Lung (tissue), 12 donors: Measurements from ENCODE around the gene CEP170B. TPM values are rescaled to one million over a fixed set of nuclear protein-coding genes. Genes with fewer than 3 reads are reported as not detected.

Source experiments
- ATAC-seq: fragments of 200-7000 bp; cut with Tn5 transposase; one replicate; pipeline ENCODE4 v1.9.1; 2020; ENCODE audit warnings: moderate number of reproducible peaks; ENCODE audit not compliant: insufficient read depth, low FRiP score
- DNase-seq, 3 donors: peaks; one replicate each; pipeline ENCODE4 v3.0.0-alpha.2; 2013 to 2017
- H3K27ac ChIP-seq, 2 donors: one replicate each; pipeline ENCODE4 v1.5.1; 2013; ENCODE audit warnings: mild to moderate bottlenecking in 2 of 2, moderate library complexity in 2 of 2, control low read depth in 1 of 2, inconsistent platforms in 1 of 2, low read depth in 1 of 2, low read length in 1 of 2
- H3K27me3 ChIP-seq, 3 donors: one replicate each; pipeline ENCODE4 v1.5.1; 2013; ENCODE audit warnings: low read length in 2 of 3; ENCODE audit not compliant: control insufficient read depth in 3 of 3, insufficient read depth in 3 of 3
- H3K36me3 ChIP-seq, 4 donors: one replicate each; pipeline ENCODE4 v1.5.1; 2013; ENCODE audit warnings: low read length in 4 of 4, mild to moderate bottlenecking in 1 of 4, moderate library complexity in 1 of 4; ENCODE audit not compliant: control insufficient read depth in 4 of 4, insufficient read depth in 4 of 4
- H3K4me1 ChIP-seq, 5 donors: one replicate each; pipeline ENCODE4 v1.5.1; 2013; ENCODE audit warnings: low read length in 5 of 5, mild to moderate bottlenecking in 2 of 5, moderate library complexity in 1 of 5; ENCODE audit not compliant: control insufficient read depth in 5 of 5, insufficient read depth in 5 of 5
- H3K4me3 ChIP-seq: one replicate; pipeline ENCODE4 v1.5.1; 2013; ENCODE audit warnings: mild to moderate bottlenecking, control low read depth, moderate library complexity
- H3K9ac ChIP-seq, 2 donors: one replicate each; pipeline ENCODE4 v1.5.1; 2013; ENCODE audit warnings: low read length in 2 of 2, control low read depth in 1 of 2; ENCODE audit not compliant: insufficient read depth in 1 of 2
- H3K9me3 ChIP-seq, 4 donors: one replicate each; pipeline ENCODE4 v1.5.1; 2013; ENCODE audit warnings: low read length in 3 of 4, mild to moderate bottlenecking in 1 of 4, moderate library complexity in 1 of 4; ENCODE audit not compliant: control insufficient read depth in 4 of 4, insufficient read depth in 3 of 4
- WGBS, 2 donors: extraction: QIAGEN DNeasy Blood & Tissue Kit; methylation state at CpG; one replicate each; pipeline ENCODE4 v1.1.7; 2013; 5-methylcytosine and 5-hydroxymethylcytosine counted together
- polyA plus RNA-seq, 2 donors: library from polyadenylated mRNA; stranded (reverse); fragments of 200-250 nt; gene quantifications; one replicate each; pipeline ENCODE4 v1.2.1, GENCODE V29; 2013
- total RNA-seq, 2 donors: library from RNA; depleted of rRNA in 1 of 2; stranded (reverse); fragments of >200 nt in 1 of 2; gene quantifications; one replicate each; pipeline ENCODE4 v1.2.1, GENCODE V29; 2014 to 2021
- TF ChIP-seq, protein P1 (sequence below): IDR thresholded peaks from 2 replicates; pipeline ENCODE4 v1.5.1; 2012; ENCODE audit warnings: mild to moderate bottlenecking; ENCODE audit errors: control extremely low read depth, extremely low read depth
- donor health status: control.
- donor health status: control.
- donor health status: Bipolar disorder and iron deficiency.
- donor health status: healthy.
- donor health status: DM: yes; HTN: yes; CAD: no.

Gene CEP170B
- total and polyA plus RNA-seq, 4 donors: 12.1 to 50.3 (median 15.1) TPM

DNA sequence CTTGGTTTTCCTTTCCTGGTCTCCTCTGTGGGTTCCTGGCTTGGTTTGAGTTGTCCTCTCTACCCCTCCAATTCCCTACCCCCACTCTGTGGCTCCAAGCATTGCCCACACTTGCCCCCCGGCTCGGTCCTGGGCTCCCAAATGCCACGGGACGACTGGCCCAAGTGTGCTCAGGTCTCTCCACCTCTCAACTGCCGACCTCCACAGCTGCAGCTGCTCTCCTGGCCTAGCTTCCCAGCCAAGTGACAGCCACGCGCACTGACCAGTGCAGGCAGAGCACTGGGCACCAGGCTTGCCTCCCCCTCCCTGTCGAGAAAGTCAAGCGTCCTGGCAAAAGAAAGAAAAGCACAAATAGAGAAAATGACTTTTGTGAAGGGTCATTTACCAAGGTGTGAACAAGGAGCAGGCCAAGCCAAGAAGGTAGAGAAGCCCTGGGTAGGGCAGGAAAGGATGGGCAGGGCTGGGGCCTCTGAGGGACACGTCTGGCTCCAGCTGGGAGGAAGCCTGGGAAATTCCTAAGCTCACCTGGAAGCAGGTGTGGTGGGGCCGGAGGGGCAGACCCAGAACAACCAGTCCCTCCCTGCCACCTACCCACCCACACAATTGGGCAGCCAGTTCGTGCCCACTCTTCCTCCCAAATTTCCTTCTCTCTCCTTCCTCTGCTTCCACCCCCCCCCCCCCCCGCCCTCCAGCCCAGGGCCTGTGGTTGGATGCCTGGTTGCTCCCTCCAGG lies 1.8 kb upstream of the CEP170B start:
- no peak for DNase-seq
- ATAC-seq: no peak
- Histone ChIP-seq H3K9ac (no peak overlapping the region), H3K4me1 (peaks cover 0 to 16% (median 4%) of the 10 kb centered on the region in 5 donors), H3K9me3 (peaks cover 0 to 3% (median under 1%) of the 10 kb centered on the region in 4 donors), H3K27me3 (peaks cover 0 to 18% (median 5%) of the 10 kb centered on the region in 3 donors), H3K4me3 (no peak overlapping the region), H3K36me3 (no peaks in the 10 kb centered on the region), H3K27ac (no peak overlapping the region)
- WGBS, 2 donors: 65 to 74% methylated on average over 12 to 13 of the region's 13 CpGs
- TF ChIP-seq, protein P1, sequence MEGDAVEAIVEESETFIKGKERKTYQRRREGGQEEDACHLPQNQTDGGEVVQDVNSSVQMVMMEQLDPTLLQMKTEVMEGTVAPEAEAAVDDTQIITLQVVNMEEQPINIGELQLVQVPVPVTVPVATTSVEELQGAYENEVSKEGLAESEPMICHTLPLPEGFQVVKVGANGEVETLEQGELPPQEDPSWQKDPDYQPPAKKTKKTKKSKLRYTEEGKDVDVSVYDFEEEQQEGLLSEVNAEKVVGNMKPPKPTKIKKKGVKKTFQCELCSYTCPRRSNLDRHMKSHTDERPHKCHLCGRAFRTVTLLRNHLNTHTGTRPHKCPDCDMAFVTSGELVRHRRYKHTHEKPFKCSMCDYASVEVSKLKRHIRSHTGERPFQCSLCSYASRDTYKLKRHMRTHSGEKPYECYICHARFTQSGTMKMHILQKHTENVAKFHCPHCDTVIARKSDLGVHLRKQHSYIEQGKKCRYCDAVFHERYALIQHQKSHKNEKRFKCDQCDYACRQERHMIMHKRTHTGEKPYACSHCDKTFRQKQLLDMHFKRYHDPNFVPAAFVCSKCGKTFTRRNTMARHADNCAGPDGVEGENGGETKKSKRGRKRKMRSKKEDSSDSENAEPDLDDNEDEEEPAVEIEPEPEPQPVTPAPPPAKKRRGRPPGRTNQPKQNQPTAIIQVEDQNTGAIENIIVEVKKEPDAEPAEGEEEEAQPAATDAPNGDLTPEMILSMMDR: no peak

DNA sequence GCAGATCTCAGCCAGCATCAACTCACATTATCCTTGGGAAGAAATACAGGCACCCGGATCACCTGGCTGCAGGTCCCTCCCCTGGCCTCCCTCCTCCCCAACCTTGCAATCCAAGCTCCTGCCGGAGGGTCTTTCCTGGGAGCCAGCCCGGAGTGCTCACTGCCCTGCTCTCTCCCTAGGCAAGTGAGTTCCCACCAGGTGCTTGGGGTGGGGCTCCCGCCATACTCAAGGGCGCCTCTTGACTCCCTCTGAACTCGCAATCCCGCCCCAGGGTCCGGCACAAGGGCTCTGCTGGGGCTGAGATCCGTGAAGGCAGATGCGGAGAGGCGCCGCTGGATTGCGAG lies 1.2 kb upstream of the CEP170B start:
- Histone ChIP-seq H3K27me3 (peaks cover 0 to 18% (median 5%) of the 10 kb centered on the region in 3 donors), H3K36me3 (no peaks in the 10 kb centered on the region), H3K9me3 (peaks cover 0 to 3% (median under 1%) of the 10 kb centered on the region in 4 donors), H3K9ac (no peak overlapping the region), H3K4me3 (peak overlapping the region; percentile 12), H3K4me1 (peaks cover 0 to 16% (median 4%) of the 10 kb centered on the region in 5 donors), H3K27ac (no peak overlapping the region)
- WGBS, 2 donors: 9 to 12% methylated on average over 13 of the region's 13 CpGs
- no peak for ATAC-seq
- DNase-seq: no peak
- TF ChIP-seq, protein P1: no peak

GRCh38 chr14:104864267-104865080 lies 594 bp upstream of the CEP170B start:
- H3K9me3 ChIP-seq: peaks cover 0 to 3% (median 1%) of the 10 kb centered on the region in 4 donors
- ATAC-seq (peak; percentile 30), DNase-seq (peak; percentile 32 to 67 (median 56))
- H3K9ac ChIP-seq: no peak overlapping the region
- H3K36me3 ChIP-seq: peaks cover 0 to 2% (median 0%) of the 10 kb centered on the region in 4 donors
- peaks cover 0 to 18% (median 5%) of the 10 kb centered on the region in 3 donors for H3K27me3 ChIP-seq
- peak overlapping the region in 1 of 2 donors; percentile 43 for H3K27ac ChIP-seq
- WGBS, 2 donors: 1 to 3% methylated on average over 63 to 70 of the region's 70 CpGs
- TF ChIP-seq, protein P1: no peak
- peak overlapping the region; percentile 12 for H3K4me3 ChIP-seq
- peaks cover 0 to 16% (median 4%) of the 10 kb centered on the region in 5 donors for H3K4me1 ChIP-seq
